ENCODE results near the gene ME1.
"Not testable (repeated sequence)": the region's sequence is repeated elsewhere in the genome, so short reads cannot be mapped to it uniquely, and the experiment has no call there.

ME1 gene

GRCh38 chr6:83192871-83193746, 237.7 kb downstream of the ME1 start, which contains the start of the genes PGM3 and RWDD2A:
Gene PGM3, minus strand, starts transcription at chr6:83193265. Its CDS starts 2,253 bp downstream, at chr6:83191012.
Gene RWDD2A, plus strand, starts transcription at chr6:83193357. Its CDS starts 1,095 bp downstream, at chr6:83194452.
- peak within 1 kb of the TSS; percentile 42 for H3K27ac ChIP-seq (ENCODE audit: low read length)
- no peaks in the 10 kb centered on the region for H3K27me3 ChIP-seq (ENCODE audit: control insufficient read depth in 1 of 2, insufficient read depth in 2 of 2, low read length in 2 of 2)
- peaks cover 4% of the 10 kb centered on the region for H3K4me1 ChIP-seq (ENCODE audit: control insufficient read depth, insufficient read depth, low read length)
- H3K4me3 ChIP-seq (ENCODE audit: low read length in 2 of 2): peak within 1 kb of the TSS; percentile 88 to 97
- peaks cover 11 to 15% of the 10 kb centered on the region in 2 donors for H3K36me3 ChIP-seq (ENCODE audit: control insufficient read depth in 2 of 2, insufficient read depth in 2 of 2, low read length in 2 of 2)
- no peaks in the 10 kb centered on the region for H3K9me3 ChIP-seq (ENCODE audit: control insufficient read depth in 2 of 2, low read length in 2 of 2)
- H3K9ac ChIP-seq (ENCODE audit: low read length in 2 of 2): peak within 1 kb of the TSS; percentile 83 to 88

GRCh38 chr6:83192456-83192855, 238.4 kb downstream of the ME1 start:
- Histone ChIP-seq H3K36me3 (ENCODE audit: control insufficient read depth in 2 of 2, insufficient read depth in 2 of 2, low read length in 2 of 2) (peaks cover 7 to 12% of the 10 kb centered on the region in 2 donors), H3K4me3 (ENCODE audit: low read length in 2 of 2) (peak overlapping the region; percentile 88 to 97), H3K4me1 (ENCODE audit: control insufficient read depth, insufficient read depth, low read length) (peaks cover 4% of the 10 kb centered on the region), H3K9ac (ENCODE audit: low read length in 2 of 2) (peak overlapping the region; percentile 83 to 88), H3K27ac (ENCODE audit: low read length) (peak overlapping the region; percentile 41), H3K9me3 (ENCODE audit: control insufficient read depth in 2 of 2, low read length in 2 of 2) (no peaks in the 10 kb centered on the region), H3K27me3 (ENCODE audit: control insufficient read depth in 1 of 2, insufficient read depth in 2 of 2, low read length in 2 of 2) (no peaks in the 10 kb centered on the region)

- H3K27ac ChIP-seq (ENCODE audit: low read length); H3K27me3 ChIP-seq (ENCODE audit: control insufficient read depth in 1 of 2, insufficient read depth in 2 of 2, low read length in 2 of 2); H3K9ac ChIP-seq (ENCODE audit: low read length in 2 of 2); H3K9me3 ChIP-seq (ENCODE audit: control insufficient read depth in 2 of 2, low read length in 2 of 2); H3K4me1 ChIP-seq (ENCODE audit: control insufficient read depth, insufficient read depth, low read length): not testable (repeated sequence)
- Histone ChIP-seq H3K4me3 (ENCODE audit: low read length in 2 of 2) (peak overlapping the region; percentile 88 to 97), H3K36me3 (ENCODE audit: control insufficient read depth in 2 of 2, insufficient read depth in 2 of 2, low read length in 2 of 2) (peaks cover 7 to 10% of the 10 kb centered on the region in 2 donors)
These were observed 238.9 kb downstream of the ME1 start for GRCh38 chr6:83191974-83192373.

DNA sequence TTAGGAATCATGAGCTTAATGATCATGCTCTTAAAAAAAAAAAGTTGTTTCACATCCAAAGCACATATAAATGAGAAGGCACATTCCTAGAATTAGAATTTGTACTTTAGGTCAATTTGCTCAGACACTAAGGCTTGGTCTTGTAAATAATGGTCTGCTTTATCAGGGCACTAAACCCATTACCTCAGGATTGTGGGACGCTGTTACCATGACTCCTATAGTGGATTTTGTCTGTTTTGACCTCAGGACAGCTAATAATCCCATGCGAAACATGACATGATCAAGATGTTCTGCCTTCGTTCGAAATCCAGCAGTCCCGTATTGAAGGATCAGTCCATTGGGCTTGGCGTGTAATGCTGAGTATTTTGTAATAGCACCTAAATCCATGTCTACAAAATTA, 240.2 kb downstream of the ME1 start:
- Histone ChIP-seq H3K9ac (ENCODE audit: low read length in 2 of 2) (no peak overlapping the region), H3K4me1 (ENCODE audit: control insufficient read depth, insufficient read depth, low read length) (peaks cover 4% of the 10 kb centered on the region), H3K27me3 (ENCODE audit: control insufficient read depth in 1 of 2, insufficient read depth in 2 of 2, low read length in 2 of 2) (no peaks in the 10 kb centered on the region), H3K27ac (ENCODE audit: low read length) (no peak overlapping the region), H3K4me3 (ENCODE audit: low read length in 2 of 2) (no peak overlapping the region), H3K36me3 (ENCODE audit: control insufficient read depth in 2 of 2, insufficient read depth in 2 of 2, low read length in 2 of 2) (peaks cover 6 to 11% of the 10 kb centered on the region in 2 donors), H3K9me3 (ENCODE audit: control insufficient read depth in 2 of 2, low read length in 2 of 2) (no peaks in the 10 kb centered on the region)

GRCh38 chr6:83188501-83188900, 242.3 kb downstream of the ME1 start:
- Histone ChIP-seq H3K27me3 (ENCODE audit: control insufficient read depth in 1 of 2, insufficient read depth in 2 of 2, low read length in 2 of 2) (no peaks in the 10 kb centered on the region), H3K9ac (ENCODE audit: low read length in 2 of 2) (no peak overlapping the region), H3K27ac (ENCODE audit: low read length) (no peak overlapping the region)

DNA sequence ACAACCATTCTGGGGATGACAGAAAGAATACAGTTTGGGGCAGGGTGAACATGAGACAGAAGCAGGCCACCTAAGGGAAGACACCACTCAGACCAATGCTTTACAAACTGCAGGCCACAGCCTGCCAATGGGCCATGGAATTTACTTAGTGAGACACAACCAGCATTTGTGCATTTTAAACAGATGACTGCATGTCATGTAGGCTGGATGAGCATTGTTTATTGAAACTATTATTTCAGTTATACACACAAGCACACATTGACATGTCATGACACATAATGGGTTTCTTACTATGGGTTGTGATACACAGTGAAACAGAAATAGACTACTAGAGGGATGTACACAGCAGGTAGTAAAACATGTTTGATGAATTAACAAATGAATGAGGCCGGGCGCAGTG, 245.8 kb downstream of the ME1 start:
- Histone ChIP-seq H3K27ac (ENCODE audit: low read length) (no peak overlapping the region), H3K36me3 (ENCODE audit: control insufficient read depth in 2 of 2, insufficient read depth in 2 of 2, low read length in 2 of 2) (peaks cover 13 to 41% of the 10 kb centered on the region in 2 donors), H3K9ac (ENCODE audit: low read length in 2 of 2) (no peak overlapping the region), H3K9me3 (ENCODE audit: control insufficient read depth in 2 of 2, low read length in 2 of 2) (no peaks in the 10 kb centered on the region), H3K27me3 (ENCODE audit: control insufficient read depth in 1 of 2, insufficient read depth in 2 of 2, low read length in 2 of 2) (no peaks in the 10 kb centered on the region), H3K4me1 (ENCODE audit: control insufficient read depth, insufficient read depth, low read length) (no peaks in the 10 kb centered on the region), H3K4me3 (ENCODE audit: low read length in 2 of 2) (no peak overlapping the region)

More at GRCh38 chr6:83188501-83188900, 242.3 kb downstream of the ME1 start:
- Histone ChIP-seq H3K36me3 (ENCODE audit: control insufficient read depth in 2 of 2, insufficient read depth in 2 of 2, low read length in 2 of 2) (peaks cover 9 to 21% of the 10 kb centered on the region in 2 donors), H3K9me3 (ENCODE audit: control insufficient read depth in 2 of 2, low read length in 2 of 2) (no peaks in the 10 kb centered on the region), H3K4me3 (ENCODE audit: low read length in 2 of 2) (no peak overlapping the region), H3K4me1 (ENCODE audit: control insufficient read depth, insufficient read depth, low read length) (no peaks in the 10 kb centered on the region)

GRCh38 chr6:83183082-83183828, 247.6 kb downstream of the ME1 start:
- Histone ChIP-seq H3K4me3 (ENCODE audit: low read length in 2 of 2) (no peak overlapping the region), H3K9me3 (ENCODE audit: control insufficient read depth in 2 of 2, low read length in 2 of 2) (no peaks in the 10 kb centered on the region), H3K4me1 (ENCODE audit: control insufficient read depth, insufficient read depth, low read length) (no peaks in the 10 kb centered on the region), H3K27me3 (ENCODE audit: control insufficient read depth in 1 of 2, insufficient read depth in 2 of 2, low read length in 2 of 2) (no peaks in the 10 kb centered on the region), H3K27ac (ENCODE audit: low read length) (no peak overlapping the region), H3K9ac (ENCODE audit: low read length in 2 of 2) (no peak overlapping the region), H3K36me3 (ENCODE audit: control insufficient read depth in 2 of 2, insufficient read depth in 2 of 2, low read length in 2 of 2) (peaks cover 16 to 40% of the 10 kb centered on the region in 2 donors)

DNA sequence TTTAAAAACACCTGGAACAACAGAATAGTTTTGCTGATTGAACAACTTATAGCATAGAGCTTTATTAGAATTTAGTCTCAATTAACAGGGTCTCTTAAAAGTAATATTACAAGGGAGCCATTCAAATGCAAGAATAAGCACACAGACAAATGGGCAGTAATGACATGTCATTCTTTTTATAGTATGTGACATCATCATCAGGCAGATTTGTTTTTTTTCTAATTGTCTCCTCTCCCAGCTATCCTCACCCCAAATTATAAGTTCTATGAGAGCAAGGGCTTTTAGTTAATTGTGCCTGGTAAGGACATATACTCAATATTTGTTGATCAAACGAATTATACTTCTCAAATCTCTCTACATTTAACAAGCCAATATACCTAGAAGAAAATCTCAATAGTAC, 248.7 kb downstream of the ME1 start:
- Histone ChIP-seq H3K9me3 (ENCODE audit: control insufficient read depth in 2 of 2, low read length in 2 of 2) (no peaks in the 10 kb centered on the region), H3K36me3 (ENCODE audit: control insufficient read depth in 2 of 2, insufficient read depth in 2 of 2, low read length in 2 of 2) (peaks cover 16 to 40% of the 10 kb centered on the region in 2 donors), H3K4me1 (ENCODE audit: control insufficient read depth, insufficient read depth, low read length) (no peaks in the 10 kb centered on the region), H3K9ac (ENCODE audit: low read length in 2 of 2) (no peak overlapping the region), H3K4me3 (ENCODE audit: low read length in 2 of 2) (no peak overlapping the region), H3K27me3 (ENCODE audit: control insufficient read depth in 1 of 2, insufficient read depth in 2 of 2, low read length in 2 of 2) (no peaks in the 10 kb centered on the region), H3K27ac (ENCODE audit: low read length) (no peak overlapping the region)

- Histone ChIP-seq H3K9me3 (ENCODE audit: control insufficient read depth in 2 of 2, low read length in 2 of 2) (no peaks in the 10 kb centered on the region), H3K4me1 (ENCODE audit: control insufficient read depth, insufficient read depth, low read length) (no peaks in the 10 kb centered on the region), H3K36me3 (ENCODE audit: control insufficient read depth in 2 of 2, insufficient read depth in 2 of 2, low read length in 2 of 2) (peaks cover 11 to 35% of the 10 kb centered on the region in 2 donors), H3K4me3 (ENCODE audit: low read length in 2 of 2) (no peak overlapping the region), H3K27me3 (ENCODE audit: control insufficient read depth in 1 of 2, insufficient read depth in 2 of 2, low read length in 2 of 2) (no peaks in the 10 kb centered on the region), H3K27ac (ENCODE audit: low read length) (no peak overlapping the region), H3K9ac (ENCODE audit: low read length in 2 of 2) (no peak overlapping the region)
These were observed 250.4 kb downstream of the ME1 start for GRCh38 chr6:83180426-83180950.

DNA sequence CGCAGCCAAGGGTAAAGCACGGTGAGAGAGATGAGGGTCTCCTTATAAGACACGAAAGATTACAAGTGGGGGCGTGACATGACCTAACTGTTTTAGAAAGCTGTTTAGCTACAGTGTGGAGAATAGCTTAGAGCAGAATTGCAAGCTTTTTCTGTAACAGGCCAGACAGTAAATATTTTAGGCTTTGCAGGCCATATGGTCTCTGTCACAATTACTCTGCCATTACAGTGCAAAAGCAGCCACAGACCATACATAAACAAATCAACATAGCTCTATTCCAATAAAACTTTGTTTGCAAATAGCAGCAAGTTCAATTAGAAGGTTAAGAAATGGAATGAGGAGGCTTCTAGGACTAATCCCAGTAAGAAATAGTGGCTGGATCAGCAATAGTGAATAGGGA, 254.6 kb downstream of the ME1 start:
- Histone ChIP-seq H3K27me3 (ENCODE audit: control insufficient read depth in 1 of 2, insufficient read depth in 2 of 2, low read length in 2 of 2) (no peaks in the 10 kb centered on the region), H3K4me3 (ENCODE audit: low read length in 2 of 2) (peak overlapping the region in 1 of 2 donors; percentile 32), H3K9me3 (ENCODE audit: control insufficient read depth in 2 of 2, low read length in 2 of 2) (no peaks in the 10 kb centered on the region), H3K9ac (ENCODE audit: low read length in 2 of 2) (no peak overlapping the region), H3K36me3 (ENCODE audit: control insufficient read depth in 2 of 2, insufficient read depth in 2 of 2, low read length in 2 of 2) (peaks cover 24 to 36% of the 10 kb centered on the region in 2 donors), H3K27ac (ENCODE audit: low read length) (peak overlapping the region; percentile 26), H3K4me1 (ENCODE audit: control insufficient read depth, insufficient read depth, low read length) (no peaks in the 10 kb centered on the region)

Data from stomach smooth muscle (tissue), 2 donors.